OCI-LY7 (cell line): ENCODE data around the gene CNIH3. TPM values are rescaled to one million over a fixed set of nuclear protein-coding genes. Genes with fewer than 3 reads are reported as not detected.

Experiments used
- BruUV-seq: library from RNA; stranded (reverse); fragments of 400-500 nt; replicated peaks from 2 replicates; lab custom pipeline; 2021; lab: Mats Ljungman, UMichigan
- CTCF ChIA-PET: fragments of 300-600 bp; sonication (Branson Sonifier 250); formaldehyde crosslinking; loops from one replicate; lab custom pipeline; 2022; ENCODE audit warnings: antibody characterized with exemption; ENCODE audit not compliant: unreplicated experiment; lab: Charles Lee
- POLR2A ChIA-PET: fragments of 300-600 bp; sonication (Branson Sonifier 250); formaldehyde crosslinking; loops from one replicate; lab custom pipeline; 2022; ENCODE audit warnings: antibody characterized with exemption; lab: Charles Lee
- DNase-seq: peaks from one replicate; pipeline ENCODE4 v3.0.0-alpha.2; 2015; ENCODE audit warnings: low spot score
- H2AFZ ChIP-seq: fragments of 200-600 bp; sonication (generic), shearing (Covaris generic); 2 replicates; pipeline ENCODE4 v1.6.1; 2014; ENCODE audit warnings: mild to moderate bottlenecking, antibody characterized with exemption, low read length, moderate library complexity
- H3K27ac ChIP-seq: fragments of 200-600 bp; sonication (generic); 2 replicates; pipeline ENCODE4 v1.5.1; 2014; ENCODE audit warnings: mixed run types, low read depth, mild to moderate bottlenecking, moderate library complexity, low read length, inconsistent platforms; ENCODE audit not compliant: poor library complexity, severe bottlenecking
- H3K36me3 ChIP-seq: fragments of 200-600 bp; sonication (generic); 2 replicates; pipeline ENCODE4 v1.6.1; 2014; ENCODE audit warnings: mild to moderate bottlenecking, antibody characterized with exemption, low read length, moderate library complexity, mixed read lengths; ENCODE audit not compliant: insufficient read depth
- H3K4me1 ChIP-seq: fragments of 200-600 bp; sonication (generic); 2 replicates; pipeline ENCODE4 v1.5.1; 2014; ENCODE audit warnings: mild to moderate bottlenecking, low read length; ENCODE audit not compliant: insufficient read depth, poor library complexity, severe bottlenecking
- H3K4me2 ChIP-seq: fragments of 200-600 bp; sonication (generic); 2 replicates; pipeline ENCODE4 v1.6.1; 2014; ENCODE audit warnings: mild to moderate bottlenecking, low read length
- H3K4me3 ChIP-seq: fragments of 200-600 bp; sonication (generic); 2 replicates; pipeline ENCODE4 v1.5.1; 2014; ENCODE audit warnings: mild to moderate bottlenecking, low read depth, low read length; ENCODE audit not compliant: poor library complexity, severe bottlenecking
- H3K79me2 ChIP-seq: fragments of 200-600 bp; sonication (generic); 2 replicates; pipeline ENCODE4 v1.6.1; 2016; ENCODE audit warnings: low read depth, mild to moderate bottlenecking, low read length, moderate library complexity, mixed read lengths; ENCODE audit not compliant: insufficient read depth
- H3K9me2 ChIP-seq: fragments of 200-600 bp; sonication (generic); 2 replicates; pipeline ENCODE4 v1.6.1; 2016; ENCODE audit warnings: mild to moderate bottlenecking, low read length, mixed read lengths; ENCODE audit not compliant: insufficient read depth
- H3K9me3 ChIP-seq: fragments of 200-600 bp; sonication (generic); 2 replicates; pipeline ENCODE4 v1.6.1; 2014; ENCODE audit warnings: mild to moderate bottlenecking, mixed run types, low read length, mixed read lengths
- H4K20me1 ChIP-seq: fragments of 200-600 bp; sonication (generic); 2 replicates; pipeline ENCODE4 v1.6.1; 2014; ENCODE audit warnings: mild to moderate bottlenecking, antibody characterized with exemption, low read length, moderate library complexity, mixed read lengths; ENCODE audit not compliant: insufficient read depth
- CTCF ChIP-seq: fragments of 200-600 bp; sonication (generic); conservative IDR thresholded peaks from 2 replicates; pipeline ENCODE4 v1.5.1; 2014; ENCODE audit warnings: mild to moderate bottlenecking, antibody characterized with exemption, low read length, moderate library complexity, mixed read lengths
- EZH2phosphoT487 ChIP-seq: fragments of 200-600 bp; sonication (generic); IDR thresholded peaks from 2 replicates; pipeline ENCODE4 v1.6.1; 2018; ENCODE audit warnings: low read depth, borderline replicate concordance, mild to moderate bottlenecking, mixed run types, antibody characterized with exemption, low read length, moderate library complexity, mixed read lengths
- intact Hi-C: fragments of 100-400 bp; cut with micrococcal nuclease; formaldehyde crosslinking; loops from one replicate; pipeline ENCODE4 v1.10.0; 2022; ENCODE audit not compliant: unreplicated experiment
- total RNA-seq, 2 experiments: library from RNA; depleted of rRNA in 1 of 2; stranded (reverse); fragments of >200 nt in 1 of 2; shearing (Covaris generic) in 1 of 2; gene quantifications; 2 replicates each; pipeline ENCODE4 v1.2.3, GENCODE V29; 2014 to 2022

Gene CNIH3
- total RNA-seq, 2 experiments from 2014 or later, result 1.9 to 2.4 TPM

- H3K79me2 ChIP-seq, result no peaks in the 10 kb centered on the region
- H4K20me1 ChIP-seq, result no peaks in the 10 kb centered on the region
- no TSS peak for BruUV-seq
- H3K36me3 ChIP-seq, result no peaks in the 10 kb centered on the region
- CTCF ChIA-PET, result no interaction called here
- POLR2A ChIA-PET, result interaction anchor here (0.6 kb wide), 1 partner anchor 144 kb away, joined by 3 read pairs; no protein-coding TSS in a partner anchor
- no peak overlapping the region for H3K4me3 ChIP-seq
- H3K27ac ChIP-seq, result no peak overlapping the region
- no peak overlapping the region for H2AFZ ChIP-seq
- no peaks in the 10 kb centered on the region for H3K9me3 ChIP-seq
- H3K9me2 ChIP-seq, result no peaks in the 10 kb centered on the region
- TF ChIP-seq EZH2phosphoT487, result no peak
- no peak overlapping the region for H3K4me2 ChIP-seq
- no peaks in the 10 kb centered on the region for H3K4me1 ChIP-seq
- DNase-seq, result no peak
- intact Hi-C loops, result no loop called here
Observed at GRCh38 chr1:224691148-224691925, 75.2 kb downstream of the CNIH3 start.

- CTCF ChIA-PET, result no interaction called here
- H3K36me3 ChIP-seq, result no peaks in the 10 kb centered on the region
- no peak overlapping the region for H3K4me2 ChIP-seq
- no peak overlapping the region for H3K27ac ChIP-seq
- no peaks in the 10 kb centered on the region for H4K20me1 ChIP-seq
- H2AFZ ChIP-seq, result no peak overlapping the region
- TF ChIP-seq EZH2phosphoT487 (no peak), CTCF (no peak)
- no peaks in the 10 kb centered on the region for H3K4me1 ChIP-seq
- intact Hi-C loops, result no loop called here
- BruUV-seq, result no TSS peak
- H3K4me3 ChIP-seq, result no peak overlapping the region
- POLR2A ChIA-PET, result no interaction called here
- no peaks in the 10 kb centered on the region for H3K9me3 ChIP-seq
- DNase-seq, result no peak
- H3K79me2 ChIP-seq, result no peaks in the 10 kb centered on the region
- no peaks in the 10 kb centered on the region for H3K9me2 ChIP-seq
Observed at GRCh38 chr1:224694969-224695368, 78.9 kb downstream of the CNIH3 start.

DNA sequence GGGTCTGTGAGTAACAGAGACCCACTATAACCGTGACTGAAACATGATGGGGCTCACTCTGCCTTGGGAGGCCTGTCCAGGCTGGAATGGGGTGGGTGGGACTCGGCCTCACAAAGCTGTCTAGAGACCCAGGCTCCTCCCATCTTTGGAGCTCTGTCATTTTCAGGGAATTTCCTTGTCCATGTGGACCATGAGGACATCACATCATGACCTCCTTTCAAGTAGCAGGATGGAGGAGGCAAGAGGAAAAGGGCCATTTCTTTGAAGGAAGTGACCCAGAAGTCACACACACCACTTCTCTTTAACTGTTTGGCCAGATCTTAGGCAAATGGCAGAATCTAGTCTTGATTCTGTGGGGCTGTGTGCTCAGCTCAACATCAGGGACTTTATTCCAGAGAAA is 79.9 kb downstream of the CNIH3 start:
- ChIA-PET CTCF (no interaction called here), POLR2A (interaction anchor here (0.8 to 1.2 kb wide), 2 partner anchors 9 to 226 kb away, joined by 3 read pairs; no protein-coding TSS in a partner anchor)
- H3K36me3 ChIP-seq, result no peaks in the 10 kb centered on the region
- no peak overlapping the region for H2AFZ ChIP-seq
- no peaks in the 10 kb centered on the region for H3K79me2 ChIP-seq
- TF ChIP-seq EZH2phosphoT487, result no peak
- TF ChIP-seq CTCF, result no peak
- H3K9me3 ChIP-seq, result no peaks in the 10 kb centered on the region
- H3K4me3 ChIP-seq, result no peak overlapping the region
- intact Hi-C loops, result no loop called here
- H3K27ac ChIP-seq, result no peak overlapping the region
- no TSS peak for BruUV-seq
- H4K20me1 ChIP-seq, result no peaks in the 10 kb centered on the region
- H3K4me1 ChIP-seq, result no peaks in the 10 kb centered on the region
- no peaks in the 10 kb centered on the region for H3K9me2 ChIP-seq
- DNase-seq, result no peak
- H3K4me2 ChIP-seq, result no peak overlapping the region
